BLaER1 treated with 17β-estradiol and CSF1 and Interleukin-3, amounts not matched to agents 10 nM and 100 nM (cell line): ENCODE results near the gene CELF6.

Experiments used
- H3K27ac ChIP-seq, 11 experiments: shearing (Covaris generic); formaldehyde crosslinking; 2 replicates each; pipeline ENCODE4 v1.8.1; 2022
- H3K27me3 ChIP-seq, 11 experiments: shearing (Covaris generic); formaldehyde crosslinking; 2 replicates each; pipeline ENCODE4 v1.8.1; 2022
- H3K36me3 ChIP-seq, 11 experiments: shearing (Covaris generic); formaldehyde crosslinking; 2 replicates each; pipeline ENCODE4 v1.8.1; 2022
- H3K4me1 ChIP-seq, 10 experiments: shearing (Covaris generic); formaldehyde crosslinking; 2 replicates each; pipeline ENCODE4 v1.8.1; 2022
- H3K4me2 ChIP-seq, 11 experiments: shearing (Covaris generic); formaldehyde crosslinking; 2 replicates each; pipeline ENCODE4 v1.8.1; 2022
- H3K4me3 ChIP-seq, 10 experiments: shearing (Covaris generic); formaldehyde crosslinking; 2 replicates each; pipeline ENCODE4 v1.8.1; 2022
- H3K9ac ChIP-seq, 11 experiments: shearing (Covaris generic); formaldehyde crosslinking; 2 replicates each; pipeline ENCODE4 v1.8.1; 2022
- H3K9me3 ChIP-seq, 11 experiments: shearing (Covaris generic); formaldehyde crosslinking; replicated peaks in 1 of 11; 2 replicates each; pipeline ENCODE4 v1.8.1; 2022
- H4K20me1 ChIP-seq, 11 experiments: shearing (Covaris generic); formaldehyde crosslinking; 2 replicates each; pipeline ENCODE4 v1.8.1; 2022
- Cebpa-rat ChIP-seq, 11 experiments: shearing (Covaris generic); IDR thresholded peaks; 2 replicates each; pipeline ENCODE4 v1.8.1; 2022

The CELF6 gene

GRCh38 chr15:72272213-72272996 lies 47.6 kb downstream of the CELF6 start, which contains the start of gene PARP6:
Gene PARP6, minus strand, starts transcription at chr15:72272554. Its CDS starts 5,077 bp downstream, at chr15:72267477.
- TF ChIP-seq Cebpa-rat (IDR thresholded peaks at IDR 0.05), result no peak
- Histone ChIP-seq H3K27ac (peak within 1 kb of the TSS; percentile 79 to 96 (median 89)), H3K4me2 (peak within 1 kb of the TSS; percentile 80 to 92 (median 88)), H4K20me1 (peaks cover 0 to 24% (median 5%) of the 10 kb centered on the region in 11 experiments; a peak in 6 of 22 replicates), H3K9ac (peak within 1 kb of the TSS; percentile 83 to 99 (median 94)), H3K9me3 (no peaks in the 10 kb centered on the region), H3K4me1 (peaks cover 25 to 31% (median 28%) of the 10 kb centered on the region in 10 experiments), H3K4me3 (peak within 1 kb of the TSS; percentile 81 to 100 (median 91)), H3K27me3 (no peaks in the 10 kb centered on the region), H3K36me3 (peaks cover 16 to 34% (median 28%) of the 10 kb centered on the region in 11 experiments)

GRCh38 chr15:72271895-72272212 lies 48.1 kb downstream of the CELF6 start:
- H3K27ac ChIP-seq, result peak overlapping the region; percentile 79 to 96 (median 89)
- peaks cover 25 to 31% (median 28%) of the 10 kb centered on the region in 10 experiments for H3K4me1 ChIP-seq
- peaks cover 22 to 39% (median 34%) of the 10 kb centered on the region in 11 experiments for H3K36me3 ChIP-seq
- H3K27me3 ChIP-seq, result no peaks in the 10 kb centered on the region
- H3K9ac ChIP-seq, result peak overlapping the region; percentile 83 to 99 (median 94)
- no peak for TF ChIP-seq Cebpa-rat (IDR thresholded peaks at IDR 0.05)
- H4K20me1 ChIP-seq, result peaks cover 0 to 29% (median 8%) of the 10 kb centered on the region in 11 experiments; a peak in 6 of 22 replicates
- peak overlapping the region; percentile 81 to 100 (median 91) for H3K4me3 ChIP-seq
- no peaks in the 10 kb centered on the region for H3K9me3 ChIP-seq
- peak overlapping the region; percentile 80 to 92 (median 88) for H3K4me2 ChIP-seq

GRCh38 chr15:72271221-72271620 lies 48.7 kb downstream of the CELF6 start:
- H3K4me3 ChIP-seq, result peak overlapping the region; percentile 81 to 100 (median 91)
- H3K4me1 ChIP-seq, result peaks cover 25 to 31% (median 28%) of the 10 kb centered on the region in 10 experiments
- H3K27ac ChIP-seq, result peak overlapping the region in 4 of 11 experiments; percentile 1 to 96 (median 91); a peak in 4 of 22 replicates
- H3K9ac ChIP-seq, result peak overlapping the region; percentile 83 to 99 (median 94); a peak in 21 of 22 replicates
- peaks cover 28 to 45% (median 40%) of the 10 kb centered on the region in 11 experiments for H3K36me3 ChIP-seq
- H3K9me3 ChIP-seq, result no peaks in the 10 kb centered on the region
- TF ChIP-seq Cebpa-rat (IDR thresholded peaks at IDR 0.05), result no peak
- H3K27me3 ChIP-seq, result no peaks in the 10 kb centered on the region
- H4K20me1 ChIP-seq, result peaks cover 0 to 33% (median 8%) of the 10 kb centered on the region in 11 experiments; a peak in 6 of 22 replicates
- peak overlapping the region; percentile 80 to 92 (median 88) for H3K4me2 ChIP-seq

GRCh38 chr15:72269739-72270138 lies 50.2 kb downstream of the CELF6 start:
- Histone ChIP-seq H3K4me1 (peaks cover 25 to 31% (median 28%) of the 10 kb centered on the region in 10 experiments), H3K4me3 (no peak overlapping the region), H3K27ac (no peak overlapping the region), H3K36me3 (peaks cover 43 to 60% (median 55%) of the 10 kb centered on the region in 11 experiments), H3K9ac (no peak overlapping the region), H3K27me3 (no peaks in the 10 kb centered on the region), H3K9me3 (no peaks in the 10 kb centered on the region), H3K4me2 (peak overlapping the region in 2 of 11 experiments; percentile 90; a peak in 2 of 22 replicates), H4K20me1 (peaks cover 0 to 40% (median 8%) of the 10 kb centered on the region in 11 experiments; a peak in 6 of 22 replicates)
- no peak for TF ChIP-seq Cebpa-rat (IDR thresholded peaks at IDR 0.05)

- peaks cover 90 to 100% (median 99%) of the 10 kb centered on the region in 11 experiments for H3K36me3 ChIP-seq
- H3K4me2 ChIP-seq, result no peak overlapping the region
- peaks cover 0 to 5% (median 1%) of the 10 kb centered on the region in 10 experiments; a peak in 7 of 20 replicates for H3K4me1 ChIP-seq
Measured at GRCh38 chr15:72265031-72265430, 54.9 kb downstream of the CELF6 start.

GRCh38 chr15:72252663-72253299 lies 67.2 kb downstream of the CELF6 start:
- H3K27ac ChIP-seq, result no peak overlapping the region
- no peaks in the 10 kb centered on the region for H3K9me3 ChIP-seq
- H4K20me1 ChIP-seq, result no peaks in the 10 kb centered on the region; a peak in 2 of 22 replicates
- TF ChIP-seq Cebpa-rat (IDR thresholded peaks at IDR 0.05), result peak in 4 of 11 experiments; percentile 17 to 70 (median 51); a peak in 5 of 22 replicates
- no peaks in the 10 kb centered on the region for H3K27me3 ChIP-seq
- H3K36me3 ChIP-seq, result peaks cover 85 to 100% (median 96%) of the 10 kb centered on the region in 11 experiments
- H3K4me1 ChIP-seq, result peaks cover 0 to 25% (median 6%) of the 10 kb centered on the region in 10 experiments; a peak in 10 of 20 replicates
- no peak overlapping the region for H3K4me3 ChIP-seq
- no peak overlapping the region for H3K4me2 ChIP-seq
- H3K9ac ChIP-seq, result no peak overlapping the region

More at GRCh38 chr15:72265031-72265430, 54.9 kb downstream of the CELF6 start:
- no peaks in the 10 kb centered on the region for H3K9me3 ChIP-seq
- no peak for TF ChIP-seq Cebpa-rat (IDR thresholded peaks at IDR 0.05)
- no peak overlapping the region for H3K27ac ChIP-seq
- no peak overlapping the region for H3K9ac ChIP-seq
- H3K27me3 ChIP-seq, result no peaks in the 10 kb centered on the region
- no peak overlapping the region for H3K4me3 ChIP-seq
- H4K20me1 ChIP-seq, result peaks cover 0 to 40% (median 8%) of the 10 kb centered on the region in 11 experiments; a peak in 6 of 22 replicates

- Histone ChIP-seq H4K20me1 (no peaks in the 10 kb centered on the region; a peak in 2 of 22 replicates), H3K27ac (peak overlapping the region in 1 of 11 experiments; percentile 3; a peak in 2 of 22 replicates), H3K4me3 (no peak overlapping the region), H3K4me2 (peak overlapping the region in 4 of 11 experiments; percentile 6 to 71 (median 60); a peak in 8 of 22 replicates), H3K9me3 (no peaks in the 10 kb centered on the region), H3K36me3 (peaks cover 83 to 98% (median 92%) of the 10 kb centered on the region in 11 experiments), H3K4me1 (peaks cover 0 to 25% (median 6%) of the 10 kb centered on the region in 10 experiments; a peak in 10 of 20 replicates), H3K27me3 (no peaks in the 10 kb centered on the region), H3K9ac (no peak overlapping the region)
- no peak for TF ChIP-seq Cebpa-rat (IDR thresholded peaks at IDR 0.05)
Measured at GRCh38 chr15:72249142-72249810, 70.7 kb downstream of the CELF6 start.

GRCh38 chr15:72248514-72248913 lies 71.4 kb downstream of the CELF6 start:
- H3K36me3 ChIP-seq, result peaks cover 83 to 98% (median 92%) of the 10 kb centered on the region in 11 experiments
- no peak overlapping the region for H3K27ac ChIP-seq
- no peaks in the 10 kb centered on the region; a peak in 2 of 22 replicates for H4K20me1 ChIP-seq
- peak overlapping the region in 2 of 11 experiments; percentile 61 to 71; a peak in 3 of 22 replicates for H3K4me2 ChIP-seq
- no peak for TF ChIP-seq Cebpa-rat (IDR thresholded peaks at IDR 0.05)
- H3K4me3 ChIP-seq, result no peak overlapping the region
- H3K4me1 ChIP-seq, result peaks cover 0 to 25% (median 6%) of the 10 kb centered on the region in 10 experiments; a peak in 10 of 20 replicates
- no peak overlapping the region for H3K9ac ChIP-seq
- H3K9me3 ChIP-seq, result no peaks in the 10 kb centered on the region
- H3K27me3 ChIP-seq, result no peaks in the 10 kb centered on the region
